ENCODE data around the gene GPR17. TPM values are rescaled to one million over a fixed set of nuclear protein-coding genes. Genes with fewer than 3 reads are reported as not detected.

GPR17 gene
- total RNA-seq, 4 donors from 2014 or later: not detected

DNA sequence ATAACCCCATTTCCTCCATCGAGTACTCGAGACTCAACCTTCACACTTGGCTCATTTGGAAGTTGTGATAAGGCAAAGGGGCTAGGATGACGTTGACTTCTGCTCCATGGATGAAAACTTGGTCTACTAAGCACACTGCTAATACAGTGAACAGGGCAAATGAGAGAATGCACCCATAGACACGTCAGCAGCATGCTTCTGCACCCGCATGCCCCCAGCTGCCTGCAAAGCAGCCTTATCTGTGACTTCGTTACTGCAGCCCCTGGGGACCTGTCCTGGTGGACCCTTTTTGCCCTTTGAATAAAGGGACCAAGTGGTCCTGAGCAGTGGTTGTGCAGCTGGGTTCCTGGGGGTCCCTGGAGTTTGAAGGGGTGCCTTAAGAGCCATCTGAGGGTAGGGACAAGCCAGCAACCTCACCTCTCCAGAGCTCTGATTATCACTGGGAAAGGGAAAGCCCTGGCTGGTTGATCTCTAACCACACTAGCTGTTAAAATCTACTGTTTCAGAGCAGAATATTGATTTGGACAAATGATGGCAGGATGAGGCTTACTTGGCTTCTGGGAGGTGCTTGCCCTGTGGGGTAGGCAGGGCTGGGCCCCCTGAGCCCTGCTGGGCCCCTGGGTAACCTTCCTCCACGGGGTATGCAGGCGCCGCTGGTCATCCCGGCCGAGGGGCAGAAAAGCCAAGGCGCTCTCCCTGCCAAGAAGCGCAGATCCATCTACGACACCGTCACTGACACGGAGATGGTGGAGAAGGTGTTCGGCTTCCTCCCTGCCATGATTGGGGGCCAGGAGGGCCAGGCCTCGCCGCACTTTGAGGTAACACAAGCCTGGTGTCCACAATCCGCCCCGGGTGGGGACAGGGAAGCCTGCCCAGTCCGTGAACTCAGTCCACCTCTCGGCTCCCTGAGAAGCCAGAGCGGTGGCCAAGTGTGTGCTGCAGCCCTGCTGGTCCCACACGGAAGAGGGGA, 37.6 kb upstream of the GPR17 start:
- 77 to 82% methylated on average over 5 to 18 of the region's 25 CpGs for WGBS, 2 donors
- H3K27me3 ChIP-seq: no peaks in the 10 kb centered on the region

DNA sequence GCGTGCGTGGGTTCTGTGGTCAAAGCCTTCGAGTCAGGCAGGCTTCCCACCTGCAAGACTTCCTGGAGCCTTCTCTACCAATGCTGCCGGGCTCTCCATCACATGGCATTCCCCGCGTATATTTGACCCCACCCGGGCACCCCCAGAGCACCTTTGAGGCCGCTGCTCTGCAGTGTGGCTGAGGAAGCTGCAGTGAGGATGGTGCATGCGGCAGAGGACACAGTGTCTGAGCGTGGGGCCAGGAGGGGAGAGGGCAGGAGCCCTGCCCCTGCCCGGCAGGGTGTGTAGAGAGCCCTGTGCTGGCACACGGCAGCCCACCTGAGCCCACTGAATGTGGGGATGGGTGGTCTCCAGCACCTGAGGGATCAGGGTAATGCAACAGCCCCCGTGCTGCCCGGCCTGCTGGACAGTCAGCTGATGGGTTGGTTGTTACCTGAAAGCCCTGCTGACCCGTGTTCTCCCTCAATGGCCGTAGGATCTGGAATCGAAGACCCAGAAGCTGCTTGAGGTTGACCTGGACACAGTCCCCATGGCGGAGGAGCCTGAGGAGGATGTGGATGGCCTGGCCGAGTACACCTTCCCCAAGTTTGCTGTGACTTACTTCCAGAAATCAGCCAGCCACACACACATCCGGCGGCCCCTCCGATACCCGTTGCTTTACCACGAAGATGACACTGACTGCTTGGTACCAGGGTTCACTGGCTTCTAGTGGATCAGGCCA, 36.8 kb upstream of the GPR17 start:
- H3K27me3 ChIP-seq: no peaks in the 10 kb centered on the region
- DNase-seq: no peak

More for the DNA sequence above, 37.6 kb upstream of the GPR17 start:
- H3K4me3 ChIP-seq: no peak overlapping the region
- no peaks in the 10 kb centered on the region for H3K4me1 ChIP-seq
- peaks cover 0 to 2% (median 0%) of the 10 kb centered on the region in 3 donors for H3K9me3 ChIP-seq
- no peaks in the 10 kb centered on the region for H3K36me3 ChIP-seq
- H3K27ac ChIP-seq: no peak overlapping the region
- no peak for DNase-seq
- TF ChIP-seq POLR2A (IDR thresholded peaks at IDR 0.05) (no peak), CTCF (IDR thresholded peaks at IDR 0.05) (no peak)
- intact Hi-C loops (cut with DNase I): no loop called here

DNA sequence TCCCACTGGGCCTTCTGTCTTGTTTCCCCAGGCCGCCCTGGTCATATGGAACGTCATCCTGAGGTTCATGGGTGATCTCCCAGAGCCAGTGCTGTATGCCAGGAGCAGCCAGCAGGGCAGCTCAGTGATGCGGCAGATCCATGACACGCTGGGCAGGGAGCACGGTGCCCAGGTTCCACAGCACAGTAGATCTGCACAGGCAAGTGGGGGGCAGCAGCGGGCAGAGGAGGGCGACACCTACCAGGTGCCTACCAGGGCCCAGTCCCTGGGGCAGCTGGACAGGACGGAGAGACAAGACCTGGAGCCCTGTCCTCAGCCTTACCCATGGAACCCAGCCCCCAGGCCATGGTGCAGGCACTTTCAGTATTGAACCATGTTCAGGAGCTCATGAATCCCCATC, 36.1 kb upstream of the GPR17 start:
- 83% methylated on average over 1 of the region's 8 CpGs; no CpG with 5 or more reads in 1 of the 2 donors for WGBS, 2 donors

More for the DNA sequence above, 36.8 kb upstream of the GPR17 start:
- H3K4me1 ChIP-seq: no peaks in the 10 kb centered on the region
- no peak overlapping the region for H3K27ac ChIP-seq
- H3K4me3 ChIP-seq: no peak overlapping the region
- H3K36me3 ChIP-seq: no peaks in the 10 kb centered on the region
- 80 to 87% methylated on average over 3 of the region's 24 CpGs for WGBS, 2 donors
- intact Hi-C loops (cut with DNase I): no loop called here
- no peak for TF ChIP-seq POLR2A (IDR thresholded peaks at IDR 0.05)
- no peak for TF ChIP-seq CTCF (IDR thresholded peaks at IDR 0.05)
- peaks cover 0 to 5% (median 0%) of the 10 kb centered on the region in 3 donors for H3K9me3 ChIP-seq

GRCh38 chr2:127610561-127610960, 35.4 kb upstream of the GPR17 start:
- no peak for DNase-seq
- 83% methylated on average over 1 of the region's 1 CpG; no CpG with 5 or more reads in 1 of the 2 donors for WGBS, 2 donors
- Histone ChIP-seq H3K4me3 (no peak overlapping the region), H3K27me3 (no peaks in the 10 kb centered on the region), H3K9me3 (peaks cover 0 to 5% (median 0%) of the 10 kb centered on the region in 3 donors), H3K27ac (no peak overlapping the region), H3K4me1 (no peaks in the 10 kb centered on the region), H3K36me3 (no peaks in the 10 kb centered on the region)
- intact Hi-C loops (cut with DNase I): no loop called here
- no peak for TF ChIP-seq POLR2A (IDR thresholded peaks at IDR 0.05)
- TF ChIP-seq CTCF (IDR thresholded peaks at IDR 0.05): no peak

More for the DNA sequence above, 36.1 kb upstream of the GPR17 start:
- DNase-seq: no peak
- H3K27ac ChIP-seq: no peak overlapping the region
- H3K4me1 ChIP-seq: no peaks in the 10 kb centered on the region
- no peaks in the 10 kb centered on the region for H3K27me3 ChIP-seq
- H3K36me3 ChIP-seq: no peaks in the 10 kb centered on the region
- intact Hi-C loops (cut with DNase I): no loop called here
- peaks cover 0 to 5% (median 0%) of the 10 kb centered on the region in 3 donors for H3K9me3 ChIP-seq
- H3K4me3 ChIP-seq: no peak overlapping the region
- TF ChIP-seq POLR2A (IDR thresholded peaks at IDR 0.05) (no peak), CTCF (IDR thresholded peaks at IDR 0.05) (no peak)

All from esophagus squamous epithelium (tissue), 5 donors.